Esophagus muscularis mucosa (tissue), 4 donors: ENCODE results near the gene PKD2L2. TPM values are rescaled to one million over a fixed set of nuclear protein-coding genes. Genes with fewer than 3 reads are reported as not detected.

Experiments used
- DNase-seq: peaks from one replicate; pipeline ENCODE4 v3.0.0-alpha.2; 2017; ENCODE audit errors: extremely low spot score
- H3K27ac ChIP-seq, 4 donors: fragments of 200-600 bp; sonication (generic); replicated peaks in 1 of 4; 1 replicate in 3 of 4; 2 replicates in 1 of 4; pipeline ENCODE4 v1.5.1; 2016 to 2019; ENCODE audit warnings: mild to moderate bottlenecking in 1 of 4
- H3K27me3 ChIP-seq, 4 donors: fragments of 200-600 bp; sonication (generic); one replicate each; pipeline versions ENCODE4 v1.5.1 to v1.6.0; 2016 to 2019
- H3K36me3 ChIP-seq, 4 donors: fragments of 200-600 bp; sonication (generic); one replicate each; pipeline ENCODE4 v1.5.1; 2016 to 2019
- H3K4me1 ChIP-seq, 4 donors: fragments of 200-600 bp; sonication (generic); one replicate each; pipeline ENCODE4 v1.5.1; 2016 to 2019
- H3K4me3 ChIP-seq, 4 donors: fragments of 200-600 bp; sonication (generic); 1 replicate in 2 of 4; 2 replicates in 2 of 4; pipeline ENCODE4 v1.5.1; 2016 to 2019; ENCODE audit warnings: mild to moderate bottlenecking in 4 of 4, moderate library complexity in 1 of 4
- H3K9me3 ChIP-seq, 4 donors: fragments of 200-600 bp; sonication (generic); 1 replicate in 3 of 4; 2 replicates in 1 of 4; pipeline ENCODE4 v1.5.1; 2016 to 2019
- EP300 ChIP-seq: sonication (generic); formaldehyde crosslinking; IDR thresholded peaks from one replicate; pipeline ENCODE4 v1.6.1; 2017; ENCODE audit warnings: antibody characterized with exemption
- POLR2A ChIP-seq: fragments of 450-650 bp; IDR thresholded peaks from one replicate; pipeline ENCODE4 v1.6.1; 2017; ENCODE audit warnings: antibody characterized with exemption, moderate library complexity, mild to moderate bottlenecking, low read depth
- POLR2AphosphoS5 ChIP-seq, 2 donors: sonication (generic); formaldehyde crosslinking; IDR thresholded peaks; one replicate each; pipeline ENCODE4 v1.6.1; 2017; ENCODE audit warnings: antibody characterized with exemption in 2 of 2
- WGBS: methylation state at CpG from one replicate; pipeline ENCODE4 v1.1.5; 2018; 5-methylcytosine and 5-hydroxymethylcytosine counted together
- intact Hi-C: fragments of 100-400 bp; cut with DNase I; formaldehyde crosslinking; loops from one replicate; pipeline ENCODE4 v1.15.1; 2023
- total RNA-seq, 4 donors: library from RNA; depleted of rRNA; stranded (reverse); fragments of >200 nt; gene quantifications; one replicate each; pipeline versions ENCODE4 v1.1.0 to v1.2.1, GENCODE V29; 2016
- TF ChIP-seq, protein P1 (sequence below), 3 experiments: fragments of 200-600 bp in 2 of 3; fragments of 450-650 bp in 1 of 3; sonication (generic) in 2 of 3; IDR thresholded peaks; one replicate each; pipeline ENCODE4 v1.5.1; 2017 to 2019; ENCODE audit warnings: antibody characterized with exemption in 3 of 3, mild to moderate bottlenecking in 2 of 3, moderate library complexity in 1 of 3

Gene PKD2L2
- total RNA-seq, 4 donors from 2014 or later, result 0.39 TPM; not detected in 3

DNA sequence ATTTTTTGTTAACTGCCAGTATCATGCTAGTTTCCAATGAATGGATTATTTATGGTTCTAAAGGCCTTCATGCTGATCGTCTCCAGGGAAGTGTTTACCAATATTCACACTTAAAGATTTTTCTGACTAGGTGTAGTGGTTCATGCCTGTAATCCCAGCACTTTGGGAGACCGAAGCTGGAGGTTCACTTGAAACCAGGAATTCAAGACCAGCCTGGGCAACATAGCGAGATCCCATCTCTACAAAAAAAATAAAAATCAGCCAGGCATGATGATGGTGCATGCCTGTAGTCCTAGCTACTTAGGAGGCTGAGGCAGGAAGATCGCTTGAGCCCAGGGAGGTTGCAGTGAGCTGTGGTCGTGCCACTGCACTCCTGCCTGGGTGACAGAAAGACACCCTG, 100.2 kb downstream of the PKD2L2 start:
- intact Hi-C loops, result no loop called here
- H3K27me3 ChIP-seq, result no peaks in the 10 kb centered on the region
- H3K27ac ChIP-seq, result no peak overlapping the region
- H3K9me3 ChIP-seq, result no peaks in the 10 kb centered on the region
- H3K4me1 ChIP-seq, result peaks cover 9 to 47% (median 43%) of the 10 kb centered on the region in 4 donors
- H3K4me3 ChIP-seq, result no peak overlapping the region
- H3K36me3 ChIP-seq, result peaks cover 0 to 8% (median 3%) of the 10 kb centered on the region in 4 donors
- TF ChIP-seq EP300 (no peak), POLR2AphosphoS5 (IDR thresholded peaks at IDR 0.05) (no peak), POLR2A (no peak)
- TF ChIP-seq, protein P1, sequence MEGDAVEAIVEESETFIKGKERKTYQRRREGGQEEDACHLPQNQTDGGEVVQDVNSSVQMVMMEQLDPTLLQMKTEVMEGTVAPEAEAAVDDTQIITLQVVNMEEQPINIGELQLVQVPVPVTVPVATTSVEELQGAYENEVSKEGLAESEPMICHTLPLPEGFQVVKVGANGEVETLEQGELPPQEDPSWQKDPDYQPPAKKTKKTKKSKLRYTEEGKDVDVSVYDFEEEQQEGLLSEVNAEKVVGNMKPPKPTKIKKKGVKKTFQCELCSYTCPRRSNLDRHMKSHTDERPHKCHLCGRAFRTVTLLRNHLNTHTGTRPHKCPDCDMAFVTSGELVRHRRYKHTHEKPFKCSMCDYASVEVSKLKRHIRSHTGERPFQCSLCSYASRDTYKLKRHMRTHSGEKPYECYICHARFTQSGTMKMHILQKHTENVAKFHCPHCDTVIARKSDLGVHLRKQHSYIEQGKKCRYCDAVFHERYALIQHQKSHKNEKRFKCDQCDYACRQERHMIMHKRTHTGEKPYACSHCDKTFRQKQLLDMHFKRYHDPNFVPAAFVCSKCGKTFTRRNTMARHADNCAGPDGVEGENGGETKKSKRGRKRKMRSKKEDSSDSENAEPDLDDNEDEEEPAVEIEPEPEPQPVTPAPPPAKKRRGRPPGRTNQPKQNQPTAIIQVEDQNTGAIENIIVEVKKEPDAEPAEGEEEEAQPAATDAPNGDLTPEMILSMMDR (IDR thresholded peaks at IDR 0.05), result no peak
- 98% methylated on average over 5 of the region's 5 CpGs for WGBS
- no peak for DNase-seq

Other genes with a start within 250 kb of the PKD2L2 start
- 1 to 10 TPM; 3.0 to 7.8 (median 5.6) TPM for gene KLHL3, start 153.4 kb upstream of the PKD2L2 start, total RNA-seq
- 10 to 100 TPM; 12.9 to 15.2 (median 14.7) TPM for gene HNRNPA0, start 135.1 kb upstream of the PKD2L2 start, total RNA-seq
- gene MYOT, start 21.6 kb upstream of the PKD2L2 start, total RNA-seq, result 10 to 100 TPM; 19.4 to 35.6 (median 30.0) TPM
- gene FAM13B, start 143.6 kb downstream of the PKD2L2 start, total RNA-seq, result 10 to 100 TPM; 50.0 to 73.1 (median 53.6) TPM
- gene WNT8A, start 194.6 kb downstream of the PKD2L2 start, total RNA-seq, result not detected
- 1 to 10 TPM; 1.1 to 5.4 (median 2.5) TPM for gene NME5, start 250.0 kb downstream of the PKD2L2 start, total RNA-seq